T-cell (primary cell): ENCODE results near the gene SH3PXD2B. TPM values are rescaled to one million over a fixed set of nuclear protein-coding genes. Genes with fewer than 3 reads are reported as not detected.
"Not testable (repeated sequence)": the region's sequence is repeated elsewhere in the genome, so short reads cannot be mapped to it uniquely, and the experiment has no call there.

Experiments
- ATAC-seq, 4 experiments: fragments of 200-7000 bp in 3 of 4; fragments of 150-1000 bp in 1 of 4; cut with Tn5 transposase; replicated peaks in 1 of 4; 1 replicate in 3 of 4; 2 replicates in 1 of 4; pipeline ENCODE4 v1.10.0; 2021; ENCODE audit warnings: moderate library complexity in 3 of 4, mild to moderate bottlenecking in 2 of 4, moderate number of reproducible peaks in 1 of 4
- CTCF ChIA-PET, 2 donors: fragments of 300-600 bp; sonication (Branson Sonifier 250); formaldehyde crosslinking; loops; one replicate each; lab custom pipeline; 2022; ENCODE audit warnings: antibody characterized with exemption in 2 of 2; lab: Charles Lee
- POLR2A ChIA-PET, 2 donors: fragments of 300-600 bp; sonication (Branson Sonifier 250); formaldehyde crosslinking; loops; one replicate each; lab custom pipeline; 2022; ENCODE audit warnings: antibody characterized with exemption in 2 of 2; lab: Charles Lee
- DNase-seq, 35 experiments: peaks; one replicate each; pipeline versions ENCODE4 v3.0.0 to v3.0.0-alpha.2; 2013 to 2023
- H3K27ac ChIP-seq: one replicate; pipeline ENCODE4 v1.5.1; 2013; ENCODE audit warnings: low read length
- H3K27me3 ChIP-seq, 2 experiments: replicated peaks in 1 of 2; 1 replicate in 1 of 2; 2 replicates in 1 of 2; pipeline versions ENCODE4 v1.6.1 to v1.7.0; 2013; ENCODE audit warnings: low read length in 1 of 2, mixed read lengths in 1 of 2; ENCODE audit not compliant: control insufficient read depth in 2 of 2, insufficient read depth in 2 of 2; ENCODE audit errors: extremely low read depth in 1 of 2
- H3K36me3 ChIP-seq, 2 donors: 1 replicate in 1 of 2; 2 replicates in 1 of 2; pipeline versions ENCODE4 v1.6.1 to v1.7.0; 2013; ENCODE audit warnings: low read length in 1 of 2; ENCODE audit not compliant: control insufficient read depth in 2 of 2, insufficient read depth in 1 of 2; ENCODE audit errors: extremely low read depth in 1 of 2
- H3K4me1 ChIP-seq, 2 experiments: 1 replicate in 1 of 2; 2 replicates in 1 of 2; pipeline versions ENCODE4 v1.6.1 to v1.7.0; 2013; ENCODE audit warnings: low read length in 2 of 2, mixed read lengths in 1 of 2; ENCODE audit not compliant: insufficient read depth in 2 of 2, control insufficient read depth in 1 of 2; ENCODE audit errors: extremely low read depth in 1 of 2
- H3K4me3 ChIP-seq, 2 donors: 1 replicate in 1 of 2; 2 replicates in 1 of 2; pipeline versions ENCODE4 v1.5.1 to v1.7.0; 2013; ENCODE audit warnings: mild to moderate bottlenecking in 2 of 2, low read length in 1 of 2, moderate library complexity in 1 of 2; ENCODE audit not compliant: control insufficient read depth in 1 of 2; ENCODE audit errors: extremely low read depth in 1 of 2
- H3K9me3 ChIP-seq: 2 replicates; pipeline ENCODE4 v1.7.0; 2013
- H3K27ac Mint-ChIP-seq, 2 donors: one replicate each; pipeline ENCODE4 v1.8.0; 2020 to 2021; ENCODE audit warnings: mild to moderate bottlenecking in 2 of 2, mixed read lengths in 2 of 2
- H3K27me3 Mint-ChIP-seq, 2 donors: one replicate each; pipeline ENCODE4 v1.8.0; 2021 to 2022; ENCODE audit warnings: mixed read lengths in 2 of 2
- H3K36me3 Mint-ChIP-seq: one replicate; pipeline ENCODE4 v1.8.0; 2021; ENCODE audit warnings: mixed read lengths
- H3K4me1 Mint-ChIP-seq, 3 donors: one replicate each; pipeline ENCODE4 v1.8.0; 2020 to 2022; ENCODE audit warnings: mixed read lengths in 3 of 3, mild to moderate bottlenecking in 1 of 3
- H3K4me3 Mint-ChIP-seq, 3 donors: one replicate each; pipeline ENCODE4 v1.8.0; 2020 to 2022; ENCODE audit warnings: mild to moderate bottlenecking in 3 of 3, mixed read lengths in 3 of 3, moderate library complexity in 3 of 3
- H3K9me3 Mint-ChIP-seq, 3 donors: one replicate each; pipeline ENCODE4 v1.8.0; 2020 to 2022; ENCODE audit warnings: mixed read lengths in 3 of 3
- WGBS: methylation state at CpG from one replicate; pipeline ENCODE4 v1.1.5; 2013; ENCODE audit warnings: missing lambda C conversion rate; ENCODE audit not compliant: insufficient coverage; 5-methylcytosine and 5-hydroxymethylcytosine counted together
- total RNA-seq, 35 experiments: library from RNA in 6 of 35; stranded (reverse) in 6 of 35; fragments of 120-200 nt in 1 of 35; gene quantifications; one replicate each; pipeline versions ENCODE4 v1.2.1 to v1.2.4 and lab custom pipeline; 2013 to 2026

Gene SH3PXD2B
- total RNA-seq, 5 donors from 2014 or later (not counting 1 experiment from before 2014, with no cell fraction given) = 0.15 to 0.69 (median 0.38) TPM

- H3K27ac Mint-ChIP-seq = no peak overlapping the region
- ATAC-seq = no peak
- no peaks in the 10 kb centered on the region for H3K4me1 ChIP-seq
- H3K27ac ChIP-seq = no peak overlapping the region
- no peak overlapping the region for H3K4me3 ChIP-seq
- peaks cover 0 to 8% of the 10 kb centered on the region in 2 experiments for H3K27me3 ChIP-seq
- no peaks in the 10 kb centered on the region for H3K4me1 Mint-ChIP-seq
- no peaks in the 10 kb centered on the region for H3K36me3 ChIP-seq
- CTCF ChIA-PET = no interaction called here
- no CpG with 5 or more reads among the region's 6 CpGs for WGBS
- H3K9me3 ChIP-seq = no peaks in the 10 kb centered on the region
- POLR2A ChIA-PET = no interaction called here
- H3K36me3 Mint-ChIP-seq = peaks cover 7% of the 10 kb centered on the region
- peaks cover 3% of the 10 kb centered on the region in 2 donors for H3K27me3 Mint-ChIP-seq
- H3K9me3 Mint-ChIP-seq = peaks cover 0 to 17% (median 13%) of the 10 kb centered on the region in 3 donors
- DNase-seq = no peak
- H3K4me3 Mint-ChIP-seq = no peak overlapping the region
These were observed 80.6 kb downstream of the SH3PXD2B start for GRCh38 chr5:172373680-172374079.

- peaks cover 3% of the 10 kb centered on the region in 2 donors for H3K27me3 Mint-ChIP-seq
- Histone ChIP-seq H3K27me3 (peaks cover 0 to 4% of the 10 kb centered on the region in 2 experiments), H3K4me3 (no peak overlapping the region), H3K36me3 (no peaks in the 10 kb centered on the region), H3K4me1 (no peaks in the 10 kb centered on the region), H3K9me3 (no peaks in the 10 kb centered on the region), H3K27ac (no peak overlapping the region)
- POLR2A ChIA-PET = no interaction called here
- CTCF ChIA-PET = no interaction called here
- no peak overlapping the region for H3K4me3 Mint-ChIP-seq
- no peaks in the 10 kb centered on the region for H3K4me1 Mint-ChIP-seq
- WGBS = 84% methylated on average over 4 of the region's 7 CpGs
- no peak overlapping the region for H3K27ac Mint-ChIP-seq
- H3K36me3 Mint-ChIP-seq = peaks cover 7% of the 10 kb centered on the region
- no peak for DNase-seq
- peaks cover 3 to 17% (median 15%) of the 10 kb centered on the region in 3 donors for H3K9me3 Mint-ChIP-seq
- ATAC-seq = no peak
These were observed 82.6 kb downstream of the SH3PXD2B start for GRCh38 chr5:172371684-172372083.

- no peak overlapping the region for H3K4me3 Mint-ChIP-seq
- WGBS = no CpG with 5 or more reads among the region's 4 CpGs
- CTCF ChIA-PET = no interaction called here
- Histone ChIP-seq H3K4me1 (no peaks in the 10 kb centered on the region), H3K27ac (no peak overlapping the region), H3K9me3 (no peaks in the 10 kb centered on the region), H3K4me3 (no peak overlapping the region), H3K36me3 (no peaks in the 10 kb centered on the region), H3K27me3 (no peaks in the 10 kb centered on the region)
- H3K27me3 Mint-ChIP-seq = peaks cover 3 to 5% of the 10 kb centered on the region in 2 donors
- H3K36me3 Mint-ChIP-seq = peaks cover 7% of the 10 kb centered on the region
- no peak overlapping the region for H3K27ac Mint-ChIP-seq
- POLR2A ChIA-PET = no interaction called here
- no peaks in the 10 kb centered on the region for H3K4me1 Mint-ChIP-seq
- peaks cover 3 to 17% (median 15%) of the 10 kb centered on the region in 3 donors for H3K9me3 Mint-ChIP-seq
- DNase-seq (peak in 1 of 35 experiments; percentile 22), ATAC-seq (no peak)
These were observed 83.4 kb downstream of the SH3PXD2B start for GRCh38 chr5:172370648-172371545.

GRCh38 chr5:172370237-172370640, 84.1 kb downstream of the SH3PXD2B start:
- peaks cover 0 to 4% (median 0%) of the 10 kb centered on the region in 3 donors for H3K4me1 Mint-ChIP-seq
- H3K27ac ChIP-seq = no peak overlapping the region
- no peak overlapping the region for H3K4me3 Mint-ChIP-seq
- no peaks in the 10 kb centered on the region for H3K9me3 ChIP-seq
- POLR2A ChIA-PET = no interaction called here
- 77% methylated on average over 3 of the region's 4 CpGs for WGBS
- H3K36me3 ChIP-seq = no peaks in the 10 kb centered on the region
- peaks cover 7% of the 10 kb centered on the region for H3K36me3 Mint-ChIP-seq
- no peaks in the 10 kb centered on the region for H3K4me1 ChIP-seq
- no peak for ATAC-seq
- peaks cover 0 to 4% of the 10 kb centered on the region in 2 experiments for H3K27me3 ChIP-seq
- peaks cover 3 to 17% (median 15%) of the 10 kb centered on the region in 3 donors for H3K9me3 Mint-ChIP-seq
- no peak for DNase-seq
- H3K4me3 ChIP-seq = no peak overlapping the region
- CTCF ChIA-PET = no interaction called here
- no peak overlapping the region for H3K27ac Mint-ChIP-seq
- H3K27me3 Mint-ChIP-seq = peaks cover 3 to 5% of the 10 kb centered on the region in 2 donors

- CTCF ChIA-PET, ATAC-seq, H3K4me1 ChIP-seq, H3K27me3 ChIP-seq, H3K4me1 Mint-ChIP-seq, POLR2A ChIA-PET, H3K4me3 Mint-ChIP-seq, DNase-seq, H3K27me3 Mint-ChIP-seq, H3K27ac ChIP-seq, H3K36me3 Mint-ChIP-seq, H3K27ac Mint-ChIP-seq, H3K36me3 ChIP-seq, H3K9me3 ChIP-seq, H3K4me3 ChIP-seq: not testable (repeated sequence)
- 33% methylated on average over 1 of the region's 3 CpGs for WGBS
- peaks cover 3 to 17% (median 15%) of the 10 kb centered on the region in 3 donors for H3K9me3 Mint-ChIP-seq
These were observed 85.6 kb downstream of the SH3PXD2B start for GRCh38 chr5:172368699-172369098.

- POLR2A ChIA-PET = no interaction called here
- Mint-ChIP-seq H3K9me3 (peaks cover 3 to 9% (median 9%) of the 10 kb centered on the region in 3 donors), H3K27me3 (peaks cover 0 to 2% of the 10 kb centered on the region in 2 donors), H3K4me1 (peaks cover 0 to 10% (median 0%) of the 10 kb centered on the region in 3 donors), H3K36me3 (peaks cover 4% of the 10 kb centered on the region), H3K4me3 (no peak overlapping the region), H3K27ac (no peak overlapping the region)
- ATAC-seq = no peak
- no peaks in the 10 kb centered on the region for H3K4me1 ChIP-seq
- H3K36me3 ChIP-seq = no peaks in the 10 kb centered on the region
- no peak overlapping the region for H3K27ac ChIP-seq
- no peak for DNase-seq
- H3K9me3 ChIP-seq = no peaks in the 10 kb centered on the region
- peaks cover 0 to 11% of the 10 kb centered on the region in 2 experiments for H3K27me3 ChIP-seq
- 63% methylated on average over 1 of the region's 4 CpGs for WGBS
- CTCF ChIA-PET = no interaction called here
- H3K4me3 ChIP-seq = no peak overlapping the region
These were observed 88.2 kb downstream of the SH3PXD2B start for GRCh38 chr5:172365948-172366608.
